GM19328 (cell line): ENCODE results near the gene SPAG7.

Source experiments
- ATAC-seq: cut with Tn5 transposase; IDR thresholded peaks from one replicate; pipeline ENCODE4 v1.9.1; 2021; ENCODE audit warnings: mild to moderate bottlenecking, moderate library complexity; ENCODE audit not compliant: unreplicated experiment

SPAG7 gene, protein sequence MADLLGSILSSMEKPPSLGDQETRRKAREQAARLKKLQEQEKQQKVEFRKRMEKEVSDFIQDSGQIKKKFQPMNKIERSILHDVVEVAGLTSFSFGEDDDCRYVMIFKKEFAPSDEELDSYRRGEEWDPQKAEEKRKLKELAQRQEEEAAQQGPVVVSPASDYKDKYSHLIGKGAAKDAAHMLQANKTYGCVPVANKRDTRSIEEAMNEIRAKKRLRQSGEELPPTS

DNA sequence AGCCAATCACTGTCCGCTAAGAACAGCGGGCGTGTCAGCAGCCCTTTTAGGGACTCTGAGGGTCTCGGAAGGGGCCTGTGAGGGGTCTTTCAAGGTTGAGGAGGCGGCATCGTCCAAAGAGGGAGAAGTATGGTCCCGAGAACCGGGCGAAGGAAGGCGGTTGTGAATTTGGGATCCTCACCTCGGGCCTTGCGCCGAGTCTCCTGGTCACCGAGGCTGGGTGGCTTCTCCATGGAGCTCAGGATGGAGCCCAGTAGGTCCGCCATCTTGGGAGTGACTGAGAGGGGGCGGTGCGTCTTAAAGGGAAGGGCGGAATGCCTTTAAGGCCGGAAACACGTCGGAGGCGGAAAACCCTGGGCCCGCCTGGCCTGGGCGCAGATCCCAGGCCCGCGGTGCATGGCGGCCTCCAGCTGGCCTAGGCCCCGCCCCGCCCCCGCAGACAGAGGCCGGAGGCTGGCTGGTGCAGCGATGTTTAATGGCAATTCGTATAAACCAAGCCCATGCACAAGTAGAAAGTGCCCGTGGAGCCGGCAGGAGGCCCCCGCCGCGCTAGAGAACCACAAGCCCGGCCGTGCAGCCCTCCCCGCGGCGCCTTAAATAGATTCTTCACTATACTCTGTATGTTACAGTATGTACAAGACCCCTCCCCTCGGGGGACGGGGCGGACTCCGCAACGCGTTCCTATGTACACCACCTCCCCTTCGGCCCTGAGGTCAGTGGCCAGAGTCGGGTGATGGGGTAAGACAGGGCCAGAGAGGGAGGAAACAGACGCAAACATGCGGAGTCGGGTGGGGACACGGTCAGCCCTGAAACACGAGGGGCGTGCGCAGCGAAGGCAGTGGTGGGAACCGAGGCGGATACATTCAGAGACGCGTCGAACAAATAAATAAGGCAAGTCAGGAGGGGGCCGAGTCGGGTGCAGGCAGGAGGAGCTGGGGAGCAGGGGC lies at the start of gene SPAG7:
Gene SPAG7, minus strand, starts transcription at position 279 of the 947 bp plus-strand sequence. Its CDS starts 13 bp downstream, at position 266.
- peak; percentile 46 for ATAC-seq

DNA sequence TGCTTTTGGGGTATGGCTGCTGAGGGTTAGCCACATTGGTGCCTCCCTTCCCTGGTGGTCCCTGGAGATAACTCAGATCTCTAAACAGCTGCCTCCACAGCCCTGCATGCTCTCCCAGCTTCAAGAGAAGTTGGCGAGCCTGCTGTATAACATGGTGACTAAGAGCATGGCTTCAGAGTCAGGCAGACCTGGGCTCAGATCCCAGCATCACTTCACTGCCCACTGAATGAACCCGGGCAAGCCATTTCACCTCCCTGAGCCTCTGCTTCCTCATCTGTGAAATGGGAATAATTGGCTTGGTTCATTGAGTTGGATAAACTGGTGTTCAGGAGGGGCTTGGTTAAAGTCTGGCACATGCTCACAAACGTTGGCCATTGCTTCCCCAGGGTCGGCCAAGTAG lies 46.7 kb upstream of the SPAG7 start:
- ATAC-seq, result no peak

DNA sequence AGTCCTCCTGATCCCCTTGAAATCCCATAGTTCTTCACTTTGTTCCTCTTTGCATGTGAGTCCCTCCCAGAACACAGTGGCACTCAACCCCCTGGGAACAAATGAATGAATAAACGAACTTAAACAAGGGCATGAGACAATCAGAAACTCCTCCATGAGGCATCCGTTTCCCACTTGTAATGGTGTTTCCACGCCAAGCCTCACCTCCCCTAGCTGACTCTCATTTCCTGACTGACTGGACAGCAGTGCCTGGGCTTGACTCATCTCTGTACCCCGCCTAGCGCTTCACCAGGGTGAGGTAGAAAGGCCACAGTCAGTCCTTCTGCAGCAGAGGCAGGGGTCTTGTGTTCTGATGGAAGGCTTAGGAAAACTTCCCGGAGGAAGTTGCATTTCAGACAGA lies 44.3 kb upstream of the SPAG7 start:
- no peak for ATAC-seq

DNA sequence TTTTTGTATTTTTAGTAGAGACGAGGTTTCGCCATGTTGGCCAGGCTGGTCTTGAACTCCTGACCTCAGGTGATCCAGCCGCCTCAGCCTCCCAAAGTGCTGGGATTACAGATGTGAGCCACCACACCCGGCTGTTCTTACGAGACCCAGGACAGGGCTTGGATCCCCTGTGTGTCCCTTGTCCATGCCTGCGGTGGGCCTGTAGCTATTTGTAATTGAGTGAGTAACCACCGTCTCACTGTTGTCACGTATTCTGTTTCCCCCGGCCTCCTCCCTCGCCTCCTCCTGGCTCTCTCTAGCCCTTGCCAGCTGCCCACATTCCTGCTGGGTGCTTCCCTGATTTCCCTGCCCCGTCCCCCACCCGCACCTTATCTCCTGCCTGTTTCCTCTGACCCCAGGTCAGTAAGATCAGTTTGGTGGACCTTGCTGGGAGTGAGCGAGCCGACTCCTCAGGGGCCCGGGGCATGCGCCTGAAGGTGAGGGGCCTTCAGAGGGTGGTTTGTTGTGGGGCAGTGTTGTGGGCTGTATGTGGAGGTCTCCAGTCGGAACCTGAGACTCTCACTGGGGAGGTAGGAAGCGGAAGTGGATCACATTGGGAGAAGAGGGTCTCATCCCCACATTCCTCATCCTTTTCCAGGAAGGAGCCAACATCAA lies 35.7 kb upstream of the SPAG7 start:
- no peak for ATAC-seq

DNA sequence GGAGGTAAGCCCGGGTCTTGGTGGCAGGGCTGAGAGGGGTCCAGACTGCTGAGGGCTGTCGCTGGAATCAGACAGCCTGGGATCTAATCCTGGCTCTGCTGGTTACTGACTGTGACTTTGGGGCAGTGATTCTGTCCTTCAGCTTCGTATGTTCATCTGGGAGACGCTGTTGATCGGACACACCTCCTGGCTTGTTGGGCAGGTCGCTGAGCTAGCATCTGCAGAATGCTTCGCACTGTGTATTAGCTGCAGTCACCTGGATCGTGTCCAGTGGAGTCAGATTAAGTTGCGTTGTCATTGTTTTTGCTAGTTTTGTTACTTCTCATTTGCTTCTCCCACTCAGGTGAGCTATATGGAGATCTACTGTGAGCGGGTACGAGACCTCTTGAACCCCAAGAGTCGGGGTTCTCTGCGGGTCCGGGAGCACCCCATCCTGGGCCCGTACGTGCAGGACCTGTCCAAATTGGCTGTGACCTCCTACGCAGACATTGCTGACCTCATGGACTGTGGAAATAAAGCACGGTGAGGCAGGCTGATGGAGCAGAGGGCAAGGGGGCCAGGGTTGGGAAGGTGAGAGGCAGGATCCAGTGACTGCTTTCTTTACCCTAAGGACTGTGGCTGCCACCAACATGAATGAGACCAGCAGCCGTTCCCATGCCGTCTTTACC lies 34.6 kb upstream of the SPAG7 start:
- ATAC-seq, result no peak

DNA sequence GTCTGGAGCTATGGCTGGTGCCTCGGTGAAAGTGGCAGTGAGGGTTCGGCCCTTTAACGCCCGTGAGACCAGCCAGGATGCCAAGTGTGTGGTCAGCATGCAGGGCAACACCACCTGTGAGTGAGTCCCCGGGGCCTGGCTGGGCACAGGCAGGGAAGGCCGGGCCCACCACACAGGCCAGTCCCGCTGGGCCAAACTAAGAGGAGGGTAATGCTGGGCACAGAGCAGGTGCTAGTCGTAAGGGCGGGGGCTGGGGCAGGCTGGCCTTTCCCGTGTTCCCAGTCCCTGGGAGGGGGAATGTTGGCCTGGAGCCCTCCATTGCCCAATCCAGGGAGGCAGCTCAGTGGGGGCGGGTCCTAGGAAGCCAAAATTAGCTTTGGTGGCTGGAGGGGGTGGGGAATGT lies 32.6 kb upstream of the SPAG7 start:
- ATAC-seq, result no peak

DNA sequence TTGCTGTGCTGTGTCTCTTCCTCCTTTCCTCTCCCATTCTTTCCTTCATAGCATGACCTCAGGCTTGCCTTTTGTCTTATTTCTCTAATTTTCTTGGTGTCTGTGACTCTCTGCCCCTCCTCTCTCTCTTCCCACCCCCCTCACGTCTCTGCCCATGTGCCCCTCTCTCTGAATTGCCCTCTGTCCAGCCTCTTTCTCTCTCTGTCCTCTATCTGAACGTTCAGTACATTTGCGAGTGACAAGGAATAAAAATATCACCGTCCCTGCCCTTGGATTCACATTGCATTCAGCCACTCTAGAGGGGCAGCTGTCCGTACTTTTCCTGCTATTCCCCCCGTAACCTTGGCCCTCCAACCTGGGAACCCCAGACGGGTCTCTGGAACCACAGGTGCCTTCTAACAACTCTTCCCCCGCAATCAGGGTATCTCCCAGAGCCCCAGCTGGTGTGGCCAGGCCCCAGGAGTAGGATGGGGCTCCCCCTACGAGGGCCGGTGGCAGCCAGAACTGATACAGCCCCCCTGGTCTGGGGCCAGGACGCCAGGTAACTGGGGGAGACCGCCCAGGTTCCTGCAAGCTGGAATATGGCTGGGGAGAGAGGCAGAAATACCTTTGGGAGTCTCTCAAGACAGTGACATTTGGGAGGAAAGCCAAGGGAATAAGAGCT lies 31.9 kb upstream of the SPAG7 start:
- no peak for ATAC-seq

DNA sequence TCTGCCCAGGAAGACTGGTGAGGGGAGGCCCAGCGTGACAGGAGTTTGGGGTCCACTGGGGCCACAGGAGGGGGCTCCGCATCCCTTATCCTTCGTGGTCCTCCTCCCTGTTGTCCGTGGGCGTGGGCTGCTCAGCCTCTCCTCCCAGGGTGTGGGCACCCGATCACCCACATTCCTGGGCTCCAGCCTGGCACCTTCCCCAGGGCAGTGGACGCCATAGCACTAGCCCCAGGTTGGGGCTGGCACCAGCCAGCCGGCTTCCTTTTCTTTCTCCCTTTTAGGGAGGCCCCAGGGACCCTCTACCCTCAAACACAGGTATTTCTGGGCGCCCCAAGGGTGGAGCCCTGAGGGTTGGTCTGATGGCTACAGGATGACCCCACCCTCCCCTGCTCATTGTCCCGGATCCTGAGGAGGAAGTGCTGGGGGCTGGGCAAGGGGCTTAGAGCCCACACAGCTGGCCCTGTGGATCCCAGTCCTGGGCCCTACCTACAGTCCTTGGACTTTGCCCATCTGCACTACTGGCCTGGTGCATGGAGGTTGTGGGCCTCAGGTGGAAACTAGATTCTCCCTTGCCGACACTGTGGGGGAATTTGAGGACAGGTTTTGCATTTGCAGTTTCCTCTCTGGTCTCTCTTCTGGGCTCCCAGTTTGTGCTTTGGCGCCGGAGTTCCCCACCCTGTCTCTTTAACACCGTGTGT lies 31.3 kb upstream of the SPAG7 start:
- ATAC-seq, result no peak

DNA sequence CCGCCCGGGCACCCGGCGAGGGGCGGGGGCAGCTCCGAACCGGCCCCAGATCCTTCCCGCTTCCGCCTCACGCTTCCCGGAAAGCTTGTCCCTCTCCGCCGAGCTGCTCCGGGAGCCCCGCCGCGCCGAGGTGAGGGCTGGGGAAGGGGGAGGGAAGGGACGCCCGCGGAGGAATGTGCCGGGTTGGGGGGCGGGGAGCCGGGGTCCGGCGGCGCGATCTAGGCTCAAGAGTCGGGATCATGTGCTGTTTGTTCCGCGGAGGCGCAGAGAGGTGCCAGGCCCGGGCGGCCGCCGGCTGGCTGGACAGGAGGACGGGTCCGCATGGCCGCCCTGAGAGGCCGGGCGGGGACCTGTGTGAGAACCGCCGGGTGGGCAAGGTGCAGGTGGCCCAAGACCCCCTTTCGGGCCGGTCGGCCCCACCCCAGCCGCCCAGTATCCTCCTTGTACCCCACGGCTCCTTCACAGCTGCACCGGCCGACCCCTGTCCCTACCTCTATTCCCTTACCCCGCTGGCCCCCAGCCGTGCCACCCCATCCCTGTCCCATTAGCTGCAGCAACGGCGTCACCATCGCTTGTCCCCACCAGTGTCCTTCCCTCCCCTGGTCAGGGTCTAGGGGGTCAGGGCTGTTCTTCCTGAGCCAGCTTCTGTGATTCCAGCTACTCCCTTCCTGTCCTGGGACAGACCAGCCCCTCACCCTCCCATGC lies 30.6 kb upstream of the SPAG7 start:
- ATAC-seq, result no peak

DNA sequence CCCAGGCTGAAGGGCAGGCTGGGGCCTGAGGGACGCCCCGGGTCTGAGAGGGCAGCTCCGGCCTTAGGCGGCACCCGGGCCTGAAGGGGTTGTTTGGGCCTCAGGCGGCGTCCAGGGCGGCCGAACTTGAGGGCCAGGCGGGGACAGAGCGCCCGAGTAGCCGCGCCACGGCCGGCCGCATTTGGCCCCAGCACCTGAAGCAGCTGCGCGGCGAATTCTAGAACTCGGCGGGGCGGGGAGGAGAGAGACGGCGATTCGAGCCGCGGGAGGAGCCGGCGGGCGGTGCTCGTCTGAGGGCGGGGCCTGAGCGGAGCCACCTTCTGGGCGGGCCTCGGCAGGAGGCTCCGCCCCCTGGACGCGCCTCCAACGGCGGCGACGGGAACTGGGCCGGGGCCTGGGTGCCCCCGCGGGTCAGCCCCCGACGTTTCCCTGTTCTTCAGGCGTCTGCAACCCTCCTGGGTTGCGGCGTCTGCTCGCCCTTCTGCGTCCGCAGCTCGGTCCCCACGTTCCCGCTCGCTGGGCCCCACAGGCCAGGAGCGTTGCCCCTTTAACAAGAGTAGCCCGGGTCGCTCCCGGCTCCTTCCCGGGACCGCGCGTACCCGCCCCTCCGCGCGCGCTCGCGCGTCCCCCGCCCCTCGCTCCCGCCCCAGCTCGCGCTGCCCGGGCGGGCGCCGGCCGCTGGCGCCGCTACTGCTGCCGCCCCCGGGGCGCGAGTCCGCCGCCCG lies 29.8 kb upstream of the SPAG7 start, which contains the start of the genes INCA1 and KIF1C:
Gene INCA1, minus strand, starts transcription at position 221 of the 725 bp plus-strand sequence. CDS start 3,085 bp downstream, outside the sequence.
Gene KIF1C, plus strand, starts transcription at position 649 of the 725 bp plus-strand sequence. CDS start 2,297 bp downstream, outside the sequence.
- peak; percentile 80 for ATAC-seq

DNA sequence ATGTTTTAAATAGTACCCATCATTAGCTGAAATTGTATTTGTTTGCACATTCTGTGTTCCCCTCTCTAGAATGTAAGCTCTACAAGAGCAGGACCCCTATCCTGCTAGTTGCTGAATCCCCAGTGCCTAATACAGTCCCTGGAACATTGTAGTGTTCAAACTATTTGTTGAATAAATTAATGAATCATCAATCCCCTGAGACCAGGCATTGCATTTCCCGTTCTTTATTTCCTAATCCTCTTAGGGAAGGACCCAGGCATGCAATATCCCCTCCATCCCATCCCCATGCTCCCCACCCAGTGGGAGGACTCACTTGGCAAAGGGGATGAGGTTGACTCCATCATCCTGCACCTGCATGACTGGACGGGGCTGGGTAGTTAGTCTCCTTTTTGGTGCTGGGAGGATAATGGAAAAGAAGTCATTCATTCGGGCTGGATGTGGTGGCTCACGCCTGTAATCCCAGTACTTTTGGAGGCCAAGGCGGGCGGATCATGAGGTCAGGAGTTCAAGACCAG lies 26.5 kb upstream of the SPAG7 start:
- ATAC-seq, result no peak

DNA sequence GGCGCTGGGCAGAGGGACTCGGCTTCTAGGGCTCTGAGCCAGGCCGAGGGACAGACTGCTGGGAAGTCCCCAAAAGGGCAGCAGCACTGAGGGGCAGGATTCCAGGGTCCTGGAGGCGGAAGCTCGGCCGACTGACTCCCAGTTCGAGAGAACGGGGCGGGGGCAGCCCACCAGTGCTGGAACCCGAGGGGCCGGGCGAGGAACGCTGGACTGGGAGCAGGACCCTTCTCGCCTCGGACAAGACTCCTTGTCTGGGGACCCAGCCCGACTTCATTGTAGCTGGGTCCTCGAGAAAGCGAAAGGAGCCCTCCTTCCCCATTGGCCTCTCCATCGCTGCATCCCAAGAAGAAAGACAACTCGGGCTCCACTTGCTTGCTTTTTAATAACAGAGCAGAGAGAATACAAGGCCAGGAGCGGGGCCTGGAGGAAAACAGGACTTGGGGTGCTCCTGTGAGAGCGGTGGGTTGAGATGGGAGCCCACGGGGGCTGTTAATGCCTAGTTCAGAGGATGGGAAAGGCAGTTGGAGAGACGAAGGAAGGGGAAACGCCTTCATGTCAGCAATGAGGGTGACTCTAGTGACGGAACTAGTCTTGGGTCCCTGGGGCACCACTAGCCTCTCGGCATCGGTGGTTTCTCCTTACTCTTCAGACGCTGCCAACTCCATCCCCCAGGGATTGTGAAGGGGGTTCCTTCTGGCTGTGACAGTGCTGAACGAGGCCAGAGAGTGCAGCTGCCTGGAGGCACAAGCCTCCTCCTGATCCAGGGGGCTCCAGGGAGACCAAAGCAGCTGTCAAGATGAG lies 20.4 kb upstream of the SPAG7 start:
- no peak for ATAC-seq

DNA sequence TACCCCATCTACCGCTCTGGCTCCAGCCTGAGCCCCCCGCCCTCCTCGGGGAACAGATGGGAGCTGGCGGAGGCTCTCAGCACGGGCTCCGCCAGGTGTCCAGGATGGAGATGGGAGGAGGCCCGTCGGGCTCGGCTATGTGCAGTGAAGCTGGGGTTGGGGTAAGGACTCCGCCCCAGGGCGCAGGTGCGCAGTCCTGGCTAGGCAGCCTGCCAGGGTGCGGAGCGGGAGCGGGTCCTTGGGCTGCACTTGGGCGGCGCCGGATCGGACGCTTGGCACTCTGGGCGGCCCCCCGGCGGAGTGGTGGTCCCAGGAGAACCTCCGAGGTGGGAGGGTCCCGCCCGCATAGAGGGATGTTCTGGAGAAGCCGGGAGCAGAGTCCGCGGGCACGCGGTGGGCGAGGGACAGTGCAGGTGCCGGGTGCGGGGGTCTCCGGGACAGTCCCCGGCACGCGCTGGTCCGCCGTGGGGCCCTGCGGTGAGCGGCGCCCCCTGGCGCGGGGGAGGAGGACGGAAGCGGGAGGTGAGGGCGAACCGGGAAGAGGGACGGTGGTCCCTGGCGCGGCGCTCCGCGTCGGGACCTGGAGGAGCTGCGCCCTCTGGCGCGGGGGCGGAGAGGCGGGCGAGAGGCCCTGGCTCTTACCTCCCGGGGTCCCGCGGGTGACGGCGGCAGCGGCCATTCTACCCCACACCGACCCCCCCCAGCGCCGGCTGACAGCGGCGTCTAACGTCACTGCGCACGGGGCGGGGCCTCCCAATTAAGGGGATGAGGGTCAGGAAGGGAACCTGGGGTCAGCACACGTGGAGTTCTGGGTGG lies 19.5 kb upstream of the SPAG7 start, which contains the start of gene CAMTA2:
Gene CAMTA2, minus strand, starts transcription at position 725 of the 816 bp plus-strand sequence. CDS start 1,453 bp downstream, outside the sequence.
- ATAC-seq, result peak; percentile 85

DNA sequence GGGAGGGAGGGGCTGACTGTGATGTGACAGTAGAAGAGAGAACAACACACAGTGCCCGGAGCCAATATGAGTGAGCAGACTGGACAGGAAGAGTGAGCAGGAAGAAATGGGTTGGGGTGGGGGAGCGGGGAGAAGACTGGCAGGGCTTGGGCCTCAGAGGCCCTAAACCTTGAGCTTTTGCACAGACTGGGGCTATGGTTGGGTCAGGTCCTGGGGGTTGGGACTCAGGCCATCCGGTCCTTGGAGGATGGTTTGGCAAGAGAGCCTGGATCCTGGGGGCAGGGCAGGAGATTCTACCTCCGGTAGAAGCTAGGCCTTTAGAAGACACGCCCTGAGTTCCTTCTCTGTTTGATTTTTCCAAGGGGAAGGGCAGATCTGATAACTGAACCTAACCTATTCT lies 18.8 kb upstream of the SPAG7 start:
- ATAC-seq, result no peak

DNA sequence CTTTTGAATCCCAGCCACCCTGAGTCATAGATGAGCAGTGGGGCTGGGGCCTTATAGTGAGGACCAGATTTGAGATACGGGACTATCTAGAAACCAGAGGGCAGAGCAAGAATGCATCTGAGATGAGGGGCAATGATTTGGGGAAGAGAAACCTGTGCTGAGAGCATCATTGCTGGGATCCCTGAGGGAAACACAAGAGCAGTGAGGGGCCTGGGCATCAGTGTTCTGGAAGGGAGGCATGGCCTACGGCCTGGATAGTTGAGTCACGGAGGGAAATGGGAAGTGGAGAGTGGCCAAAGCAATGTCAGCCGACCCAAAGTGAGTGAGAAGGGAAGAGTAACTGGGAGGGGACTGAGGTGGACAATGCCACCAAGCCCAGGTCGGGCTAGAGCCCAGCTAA lies 14.7 kb upstream of the SPAG7 start:
- ATAC-seq, result no peak

DNA sequence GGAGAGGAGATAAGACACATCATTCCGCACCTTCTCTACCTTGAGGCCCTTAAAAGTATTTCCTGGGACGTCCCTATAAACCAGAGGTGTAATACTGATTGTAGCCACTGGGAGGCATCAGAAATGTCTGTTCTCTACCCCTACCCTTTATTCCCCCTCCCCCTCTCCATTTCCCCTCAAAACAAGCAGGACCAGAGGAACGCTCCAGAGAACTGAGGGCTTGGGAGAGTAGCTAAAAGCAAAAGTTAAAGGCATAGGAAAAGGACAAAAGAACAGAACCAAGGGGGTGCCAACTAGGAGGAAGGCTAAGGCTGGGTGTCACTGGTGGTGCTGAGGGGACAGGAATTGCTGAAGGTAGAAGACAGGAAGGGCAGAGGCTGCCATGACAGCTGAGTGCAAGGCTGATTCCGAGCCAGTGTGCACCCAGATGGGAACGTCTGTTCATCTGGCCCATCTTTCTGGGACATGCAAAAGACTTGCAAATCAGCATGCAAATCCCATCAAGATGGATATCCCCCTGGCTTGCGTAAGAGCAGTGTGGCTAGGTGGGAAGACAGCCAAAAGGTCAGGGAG lies 13.1 kb upstream of the SPAG7 start:
- ATAC-seq, result no peak
